Raji (cell line): Measurements from ENCODE around the gene FAM50A.

Experiments used
- POLR2A ChIP-seq: IDR thresholded peaks from 2 replicates; pipeline ENCODE4 v1.6.1; 2011; ENCODE audit warnings: low read depth, low read length, control low read depth; ENCODE audit not compliant: insufficient read depth

Gene FAM50A

GRCh38 chrX:154464806-154465365 is 20.9 kb downstream of the FAM50A start:
- TF ChIP-seq POLR2A: no peak

GRCh38 chrX:154465601-154466000 is 21.7 kb downstream of the FAM50A start:
- no peak for TF ChIP-seq POLR2A

- no peak for TF ChIP-seq POLR2A
Measured at GRCh38 chrX:154466036-154466435, 22.1 kb downstream of the FAM50A start.

GRCh38 chrX:154466907-154467306 is 23.0 kb downstream of the FAM50A start:
- TF ChIP-seq POLR2A: no peak

- TF ChIP-seq POLR2A: no peak
Measured at GRCh38 chrX:154467556-154467955, 23.6 kb downstream of the FAM50A start.

- no peak for TF ChIP-seq POLR2A
Measured at GRCh38 chrX:154468217-154468616, 24.3 kb downstream of the FAM50A start.

DNA sequence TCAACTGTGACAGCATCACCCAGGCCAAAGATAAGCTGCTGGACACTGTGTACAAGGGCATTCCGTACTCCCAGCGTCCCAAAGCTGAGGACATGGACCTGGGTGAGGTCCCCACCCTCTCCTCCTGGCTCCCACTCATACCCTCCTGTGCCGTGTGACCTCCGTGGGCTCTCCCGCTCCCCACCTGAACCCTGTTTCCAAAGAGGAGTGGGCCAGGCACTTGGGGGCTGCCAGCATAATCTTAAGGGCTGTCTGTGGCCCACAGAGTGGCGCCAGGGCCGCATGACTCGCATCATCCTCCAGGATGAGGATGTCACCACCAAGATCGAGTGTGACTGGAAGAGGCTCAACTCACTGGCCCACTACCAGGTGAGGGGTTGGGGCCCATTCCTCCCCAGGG is 25.2 kb downstream of the FAM50A start:
- TF ChIP-seq POLR2A: no peak

- no peak for TF ChIP-seq POLR2A
Measured at GRCh38 chrX:154469880-154470279, 25.9 kb downstream of the FAM50A start.

DNA sequence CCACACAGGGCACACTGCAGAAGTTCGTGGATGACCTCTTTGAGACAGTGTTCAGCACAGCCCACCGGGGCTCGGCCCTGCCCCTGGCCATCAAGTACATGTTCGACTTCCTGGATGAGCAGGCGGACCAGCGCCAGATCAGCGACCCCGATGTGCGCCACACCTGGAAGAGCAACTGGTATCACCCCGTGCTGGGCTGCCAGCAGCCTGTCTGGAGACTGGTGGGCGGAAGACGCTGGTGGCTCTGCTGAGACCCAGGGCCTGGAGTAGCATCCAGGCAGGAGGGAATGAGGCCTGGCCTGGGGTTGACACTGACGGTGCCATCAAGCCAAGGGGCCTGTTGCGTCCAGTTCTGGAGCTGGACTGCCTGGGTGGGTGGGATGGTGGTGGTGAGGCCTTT is 26.5 kb downstream of the FAM50A start:
- TF ChIP-seq POLR2A: no peak

GRCh38 chrX:154470914-154471568 is 27.1 kb downstream of the FAM50A start:
- TF ChIP-seq POLR2A: no peak

- TF ChIP-seq POLR2A: no peak
Measured at GRCh38 chrX:154471839-154472684, 28.1 kb downstream of the FAM50A start.

GRCh38 chrX:154472685-154473632 is 29.0 kb downstream of the FAM50A start:
- TF ChIP-seq POLR2A: no peak

DNA sequence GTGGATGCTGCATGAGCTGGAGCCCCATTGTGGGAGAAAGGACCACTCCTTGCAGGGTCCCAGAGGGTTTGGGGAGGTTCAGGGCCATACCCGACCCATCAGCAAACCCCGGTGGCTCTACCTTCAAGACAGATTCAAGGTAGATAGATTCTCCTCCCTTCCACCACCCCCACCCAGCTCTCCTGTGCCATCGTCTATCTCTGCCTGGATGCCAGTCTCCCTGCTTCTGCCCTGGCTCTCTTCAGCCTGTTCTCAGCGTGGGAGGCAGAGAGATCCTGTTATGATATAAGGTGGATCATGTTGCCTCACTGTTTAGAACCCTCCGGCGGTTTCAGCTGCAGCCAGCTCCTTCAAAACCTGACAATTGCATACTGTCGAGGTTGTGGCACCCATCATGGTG is 29.7 kb downstream of the FAM50A start:
- TF ChIP-seq POLR2A: no peak

GRCh38 chrX:154476821-154477220 is 32.9 kb downstream of the FAM50A start:
- TF ChIP-seq POLR2A: no peak

DNA sequence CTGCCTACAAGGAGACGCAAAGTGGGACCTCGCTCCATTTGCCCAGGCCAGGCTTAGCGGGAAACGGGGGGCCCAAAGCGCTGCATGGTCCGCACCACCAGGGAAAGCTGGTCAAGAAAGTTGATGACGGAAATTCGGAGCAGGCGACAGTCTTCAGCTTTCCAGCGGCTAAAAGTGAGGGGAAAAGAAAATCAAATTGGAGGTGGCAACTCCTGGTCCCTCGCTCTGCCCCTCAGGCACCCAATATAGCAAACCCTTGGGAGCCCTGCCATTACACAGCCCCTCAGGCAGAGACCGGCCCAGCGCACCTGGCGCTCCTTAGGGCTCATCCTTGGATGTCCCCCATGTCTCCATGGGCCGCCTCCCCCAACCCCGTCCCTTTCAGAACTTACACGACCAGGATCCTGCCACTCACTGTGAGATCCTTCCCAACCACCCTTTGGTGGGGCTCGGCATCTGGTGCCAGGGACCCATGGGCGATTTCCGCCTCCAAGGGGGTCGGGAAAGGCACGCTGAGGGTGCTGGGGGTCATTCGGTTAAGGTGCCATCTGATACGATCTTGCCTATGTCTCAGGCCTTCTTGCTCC is 34.0 kb downstream of the FAM50A start:
- no peak for TF ChIP-seq POLR2A
